HG03469 (cell line): Measurements from ENCODE around the gene PAPPA.

Source experiments
- ATAC-seq: cut with Tn5 transposase; IDR thresholded peaks from one replicate; pipeline ENCODE4 v1.9.1; 2021; ENCODE audit warnings: mild to moderate bottlenecking, moderate library complexity, moderate number of reproducible peaks; ENCODE audit not compliant: unreplicated experiment

Gene PAPPA

DNA sequence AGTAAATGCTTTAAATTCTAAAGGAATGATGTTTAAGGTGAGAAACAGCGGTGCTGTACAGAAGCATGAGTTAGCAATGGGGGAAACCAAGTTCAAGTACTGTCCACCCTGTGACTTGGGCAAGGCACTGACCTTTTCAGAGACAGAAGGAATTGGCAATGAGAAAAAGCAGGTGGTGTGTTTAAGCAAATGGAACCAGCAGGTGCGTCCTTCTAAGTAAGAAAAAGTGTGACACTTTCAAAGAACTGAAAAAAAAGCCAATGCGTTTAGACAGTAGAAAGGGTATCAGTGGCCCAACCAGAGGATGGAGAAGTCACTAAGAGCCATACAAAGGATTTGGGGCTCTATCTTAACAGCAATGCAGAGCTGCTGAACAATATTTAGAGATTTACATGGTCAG is 250.6 kb downstream of the PAPPA start:
- no peak for ATAC-seq

DNA sequence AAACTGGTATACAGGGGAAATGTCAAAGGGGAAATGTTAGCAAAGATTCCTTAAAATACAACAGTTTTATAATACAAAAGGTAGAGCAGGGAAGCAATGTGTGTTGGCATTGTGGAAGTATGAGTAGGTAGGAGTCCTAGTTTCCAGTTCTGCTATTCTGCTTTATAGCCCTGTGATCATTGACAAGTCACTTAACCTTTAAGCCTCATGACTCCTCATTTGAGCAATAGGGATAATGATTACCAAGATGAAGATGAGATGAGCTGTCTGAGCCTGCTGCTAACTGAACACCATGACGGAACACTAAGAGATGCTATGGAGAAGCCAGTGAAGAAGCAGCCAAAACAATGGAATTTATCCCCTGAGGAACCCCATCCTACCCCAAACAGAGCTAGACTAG is 251.7 kb downstream of the PAPPA start:
- no peak for ATAC-seq

DNA sequence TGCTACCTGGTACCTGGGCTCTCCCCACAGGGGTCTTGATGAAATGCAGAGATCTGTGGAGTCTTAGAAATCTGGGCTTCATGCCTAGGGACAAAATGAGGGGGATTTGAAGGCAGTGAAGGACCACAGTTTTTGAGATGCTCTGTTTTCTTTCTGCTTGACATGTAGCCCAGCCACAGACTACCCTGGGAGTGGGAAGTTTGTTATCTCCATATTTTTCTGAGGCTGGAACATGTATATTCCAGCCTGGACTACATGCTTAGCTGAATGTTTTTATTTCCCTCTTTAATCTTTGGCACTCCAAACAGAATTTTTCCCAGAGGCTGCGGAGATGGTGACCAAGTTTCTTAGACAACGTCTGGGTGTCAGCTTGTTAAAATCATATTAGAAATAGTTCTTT is 252.9 kb downstream of the PAPPA start:
- no peak for ATAC-seq

DNA sequence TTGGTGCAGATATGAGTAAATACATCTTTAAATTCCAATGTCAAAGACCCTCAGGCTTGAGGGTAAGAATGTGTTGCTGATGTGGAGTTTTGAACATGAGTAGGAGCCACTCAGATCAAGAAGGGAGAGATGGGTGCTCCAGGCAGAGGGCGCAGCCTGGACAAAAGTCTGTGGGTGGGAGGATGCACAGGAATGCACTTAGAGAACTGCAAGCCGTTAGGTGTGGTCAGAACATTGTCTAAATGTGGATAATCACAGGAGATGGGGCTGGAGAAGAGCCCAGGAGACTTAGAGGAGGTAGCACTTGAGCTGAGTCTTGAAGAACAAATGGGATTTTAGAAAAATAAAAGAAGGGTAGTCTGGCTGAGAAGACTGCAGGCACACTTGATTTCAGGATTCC is 255.5 kb downstream of the PAPPA start:
- ATAC-seq: no peak

DNA sequence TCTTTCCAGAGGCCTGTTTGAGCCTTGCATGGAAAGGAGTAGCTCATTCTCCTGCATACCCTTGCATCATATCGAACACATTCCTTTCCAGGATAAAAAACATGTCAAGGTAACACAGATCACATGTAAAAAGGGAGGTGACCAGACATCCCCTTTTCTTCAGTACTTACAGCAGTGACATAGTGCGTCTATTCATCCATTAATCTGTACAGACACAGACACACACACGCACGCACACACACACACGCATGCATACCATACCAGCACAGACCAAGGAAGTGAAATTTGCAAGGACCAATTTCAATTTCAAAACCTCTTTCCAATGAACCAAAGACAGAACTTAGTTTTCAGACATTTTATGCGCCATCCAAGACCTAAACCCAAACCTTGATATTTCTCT is 256.0 kb downstream of the PAPPA start:
- ATAC-seq: no peak

DNA sequence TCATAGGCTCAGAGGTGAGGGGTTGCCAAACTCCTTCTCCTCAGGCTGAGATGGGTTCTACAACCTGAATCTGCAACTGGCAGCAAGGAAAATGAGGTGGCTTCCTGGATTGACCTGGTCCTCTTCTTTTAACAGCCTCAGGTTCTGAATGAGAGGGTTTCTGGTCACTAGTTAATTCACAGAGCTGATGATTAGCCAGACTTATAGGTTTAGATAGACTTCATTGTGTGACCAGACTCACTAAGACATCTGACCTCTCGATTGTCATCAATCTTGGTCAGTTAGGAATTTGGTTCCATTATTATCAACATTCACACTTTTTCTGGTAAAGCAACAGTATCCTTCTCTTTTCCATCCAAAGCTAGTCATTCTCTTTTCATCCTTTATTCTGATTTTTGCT is 257.9 kb downstream of the PAPPA start:
- ATAC-seq: no peak

DNA sequence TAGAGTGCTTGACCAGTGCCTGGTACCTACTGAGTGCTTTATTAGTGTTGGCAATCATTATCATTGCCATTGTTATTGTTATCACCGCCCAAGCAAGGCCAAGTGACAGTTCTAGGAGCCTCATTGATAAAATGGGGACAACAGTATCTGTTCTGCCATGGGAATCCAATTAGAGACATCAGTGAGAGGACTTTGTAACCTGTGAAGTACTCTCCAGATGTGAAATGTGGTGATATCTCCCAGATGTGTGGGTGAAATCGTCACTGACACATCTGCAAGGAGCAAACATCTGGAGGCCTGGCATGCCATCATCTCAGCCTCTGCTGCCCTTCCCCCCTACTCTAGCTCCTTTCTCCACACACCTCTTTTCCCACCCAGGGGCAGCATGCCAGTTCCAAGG is 260.8 kb downstream of the PAPPA start:
- ATAC-seq: no peak

DNA sequence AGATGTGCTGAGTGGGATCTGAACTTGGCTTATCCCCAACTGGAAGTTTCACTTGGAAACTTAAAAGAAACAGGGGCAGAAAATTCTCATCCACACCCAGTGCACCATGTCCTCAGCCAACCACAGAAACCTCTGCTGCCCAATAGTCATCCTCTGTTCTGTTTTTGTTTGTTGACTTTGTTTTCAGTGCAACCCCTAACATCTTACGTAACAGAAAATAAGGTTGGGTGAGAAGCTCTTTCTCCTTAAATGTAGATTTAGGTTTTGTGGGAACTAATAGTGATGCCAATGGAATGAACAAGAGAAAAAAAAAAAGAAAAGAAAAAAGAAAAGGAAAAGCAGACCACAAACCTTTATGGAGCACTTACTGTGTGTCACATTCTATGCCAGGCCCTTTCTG is 262.8 kb downstream of the PAPPA start:
- ATAC-seq: no peak

DNA sequence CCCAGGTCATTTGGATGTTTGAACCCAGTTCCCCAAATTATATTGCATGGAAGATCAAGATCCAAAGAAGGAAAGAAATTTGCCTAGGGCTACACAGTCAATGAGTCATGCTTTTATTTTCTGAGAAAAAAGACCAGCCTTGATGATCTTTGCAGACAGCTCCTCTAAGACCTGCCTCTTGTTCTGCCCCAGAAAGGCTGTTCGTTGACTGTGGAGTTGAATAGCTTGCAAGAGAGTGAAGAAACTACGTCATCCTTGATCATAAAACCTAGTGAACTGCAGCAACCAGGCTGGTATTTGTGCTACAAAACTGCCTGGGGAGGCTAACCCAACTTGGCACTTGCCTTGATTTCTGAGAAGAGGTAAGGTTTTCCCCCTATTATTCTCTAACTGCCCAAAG is 263.9 kb downstream of the PAPPA start:
- no peak for ATAC-seq

DNA sequence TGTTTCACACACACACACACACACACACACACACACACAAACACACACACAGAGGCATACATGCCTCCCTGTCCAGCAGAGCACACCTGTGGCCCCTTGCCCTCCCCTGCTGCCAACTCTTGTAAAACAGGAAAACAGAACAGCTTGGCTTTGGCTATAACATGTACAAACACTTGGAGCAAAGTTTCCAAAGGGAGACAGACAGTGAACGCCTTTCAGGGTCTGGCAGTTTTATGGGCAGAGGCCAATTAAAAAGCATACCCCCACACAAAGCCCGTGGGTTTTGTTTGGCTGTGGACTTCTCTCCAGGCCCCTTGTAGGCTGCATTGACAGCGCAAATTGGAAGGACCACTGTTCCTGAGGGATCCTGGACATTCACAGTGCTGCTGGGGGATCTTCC is 265.6 kb downstream of the PAPPA start:
- ATAC-seq: no peak

DNA sequence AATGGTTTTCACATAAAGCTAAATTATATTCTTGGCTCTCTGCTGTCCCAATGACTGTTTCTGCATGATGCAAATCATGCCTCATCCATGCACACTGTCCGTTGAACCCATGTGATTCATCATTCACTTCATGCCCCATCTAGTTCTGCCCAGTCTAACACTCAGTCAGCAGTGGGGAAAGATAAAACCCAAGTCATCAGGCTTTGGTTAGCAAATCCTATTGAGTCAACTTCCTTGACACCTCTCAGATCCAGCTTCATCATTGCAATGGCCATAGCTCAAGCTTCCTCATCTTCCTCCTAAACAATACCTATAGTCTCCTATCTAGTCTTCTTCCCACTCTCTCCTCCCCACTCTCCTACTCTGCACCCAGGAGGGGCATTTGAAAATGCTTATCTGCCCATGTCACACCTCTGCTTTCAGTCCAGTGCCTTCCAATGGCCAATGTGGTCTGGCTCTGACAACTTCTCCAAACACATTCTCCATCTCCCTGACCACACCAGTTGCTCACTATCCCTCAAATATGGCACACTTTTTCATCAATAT is 267.5 kb downstream of the PAPPA start:
- no peak for ATAC-seq

DNA sequence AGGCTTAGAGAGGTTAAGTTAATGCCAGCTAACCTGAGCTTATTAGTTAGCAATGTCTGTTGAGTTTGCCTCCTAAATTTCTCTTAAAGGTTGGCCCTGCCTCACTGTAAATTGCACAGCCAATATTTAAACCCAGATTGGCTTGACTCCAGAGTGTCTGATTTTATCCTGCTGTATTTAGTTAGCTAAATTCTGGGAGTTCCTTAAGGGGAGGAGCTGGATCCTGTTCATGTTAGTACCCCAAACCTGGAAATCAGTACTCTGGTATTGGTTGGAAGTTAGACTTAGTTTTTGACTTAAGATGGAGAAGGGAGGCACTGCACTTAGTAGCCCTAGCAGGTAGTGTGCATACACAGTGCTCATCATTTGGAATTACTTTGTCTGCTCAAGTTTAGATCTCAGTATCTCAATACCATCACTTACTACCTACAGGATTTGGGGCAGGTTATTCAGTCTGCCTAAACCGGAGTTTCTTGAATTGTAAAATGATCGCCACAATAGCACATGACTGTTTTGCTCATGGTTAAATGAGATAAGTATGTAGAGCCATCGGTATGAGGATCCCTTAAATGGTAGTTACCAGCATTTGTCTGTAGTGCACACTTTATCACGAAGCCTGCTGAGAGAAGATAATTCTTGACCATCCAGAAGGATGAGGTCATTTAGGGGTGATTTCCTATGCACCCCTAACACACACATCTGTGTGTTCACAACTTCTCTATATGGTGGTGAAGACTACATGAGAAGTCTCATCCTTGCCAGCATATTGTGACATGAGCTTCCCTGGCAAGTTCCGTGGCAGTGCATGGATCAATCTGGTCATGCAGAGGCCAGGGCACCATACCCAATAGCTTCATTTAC is 268.8 kb downstream of the PAPPA start:
- no peak for ATAC-seq

DNA sequence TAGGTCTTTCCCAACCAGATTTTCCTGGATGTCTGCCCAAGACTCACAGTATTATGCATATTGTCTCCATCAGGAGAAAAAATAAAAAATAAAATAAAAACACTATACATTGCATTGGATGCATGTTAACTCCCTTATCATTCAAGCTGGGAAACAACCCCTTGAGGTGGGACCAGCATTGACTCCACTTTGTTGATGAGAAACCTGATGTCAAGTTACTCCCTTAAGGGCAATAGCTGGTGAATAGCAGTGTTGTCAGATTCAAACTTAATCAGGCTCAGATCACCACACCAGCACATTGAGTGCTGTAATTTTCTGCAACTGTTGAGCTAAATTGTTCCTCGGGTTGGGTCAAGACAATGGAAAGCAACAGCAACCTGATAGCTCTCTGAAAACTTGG is 269.6 kb downstream of the PAPPA start:
- no peak for ATAC-seq

DNA sequence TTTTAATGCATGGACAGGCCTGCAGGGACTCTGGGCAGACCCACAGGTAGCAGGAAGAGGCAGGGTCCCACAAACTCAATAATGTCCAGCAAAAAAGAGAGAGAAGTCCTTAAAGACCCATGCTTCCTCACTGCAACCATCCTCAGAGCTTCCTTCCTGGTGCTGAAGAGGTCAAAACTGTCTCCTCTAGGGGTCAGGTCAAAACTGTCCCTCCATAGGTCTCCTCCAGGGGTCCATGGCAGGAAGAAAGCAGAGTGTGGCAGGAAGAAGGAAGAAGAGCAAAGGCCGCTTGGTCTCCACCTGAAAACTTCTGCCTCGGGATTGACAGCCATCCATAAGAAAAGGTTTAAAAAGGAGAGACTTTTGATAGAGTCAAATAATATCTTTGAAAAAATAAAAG is 271.7 kb downstream of the PAPPA start:
- ATAC-seq: no peak

DNA sequence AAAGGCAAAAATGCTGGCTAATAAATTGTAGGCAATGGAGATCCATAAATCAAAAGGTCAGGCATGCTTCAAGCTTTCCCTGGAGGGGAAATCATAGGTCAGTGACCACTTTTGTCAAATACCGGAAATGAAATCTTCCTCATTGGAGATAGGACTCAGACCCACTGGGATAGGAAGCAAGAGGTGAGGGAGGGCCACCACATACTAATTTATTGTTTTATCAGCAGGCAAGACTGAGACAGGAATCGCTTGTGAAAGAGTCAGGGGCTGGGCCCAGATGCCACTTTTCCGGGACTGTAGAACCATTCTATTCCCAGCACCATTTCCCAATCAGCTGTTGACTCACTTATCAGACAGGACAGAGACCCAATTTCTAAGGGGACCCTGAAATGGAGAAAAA is 277.3 kb downstream of the PAPPA start:
- ATAC-seq: no peak

DNA sequence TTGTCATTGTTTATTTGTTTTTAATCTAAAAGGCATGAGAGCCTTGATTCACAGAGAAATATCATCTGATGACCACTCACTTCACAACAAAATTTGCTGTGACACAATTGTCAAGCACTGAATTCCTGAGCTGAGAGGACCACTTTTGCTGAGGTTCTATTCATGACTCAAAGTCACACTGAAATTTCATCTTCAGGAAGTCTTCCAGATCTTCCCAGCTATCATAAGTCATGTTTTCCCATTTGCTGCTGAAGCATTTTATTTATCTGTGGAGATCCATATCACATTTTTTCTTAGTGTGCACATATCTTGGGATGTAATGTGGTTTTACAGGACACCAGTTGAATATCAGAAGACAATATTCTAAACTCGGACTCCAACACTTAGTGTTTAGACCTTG is 278.5 kb downstream of the PAPPA start:
- ATAC-seq: no peak

DNA sequence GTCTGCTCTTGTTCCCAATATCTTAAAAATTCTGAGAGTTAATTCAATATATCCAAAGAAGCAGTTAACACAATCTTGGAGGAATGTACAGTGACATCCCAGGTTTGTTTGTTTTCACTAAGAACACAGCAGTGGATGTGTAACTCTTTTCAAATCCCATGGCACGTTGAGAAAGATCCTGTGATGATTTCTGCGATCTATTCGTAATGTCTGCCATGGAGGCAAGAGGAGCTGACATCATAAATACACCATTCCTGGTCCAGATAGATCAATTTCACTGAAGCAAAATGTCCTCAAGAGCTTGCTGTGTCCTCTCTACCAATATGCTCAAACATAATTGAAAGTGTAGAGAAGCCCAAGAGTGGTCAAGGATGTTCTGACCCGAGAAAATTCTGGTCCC is 280.7 kb downstream of the PAPPA start:
- ATAC-seq: no peak

DNA sequence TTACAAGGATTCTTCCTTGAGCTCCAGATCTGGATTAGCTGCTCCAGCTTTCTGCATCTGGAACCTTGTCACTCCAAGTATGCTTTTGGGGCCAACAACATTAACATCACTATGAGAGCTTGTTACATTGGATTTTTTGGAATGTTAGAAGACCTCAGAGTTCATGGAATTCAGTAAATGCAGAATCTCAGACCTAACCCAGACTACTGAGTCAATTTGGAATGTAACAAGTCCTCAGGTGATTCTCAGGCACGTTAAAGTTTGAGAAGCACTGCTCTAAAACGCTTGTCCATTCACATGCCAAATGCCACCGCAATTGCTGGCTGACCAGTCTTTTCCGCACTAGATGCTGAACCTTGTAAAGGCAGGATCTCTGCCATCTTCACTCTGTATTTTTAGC is 282.1 kb downstream of the PAPPA start:
- no peak for ATAC-seq

DNA sequence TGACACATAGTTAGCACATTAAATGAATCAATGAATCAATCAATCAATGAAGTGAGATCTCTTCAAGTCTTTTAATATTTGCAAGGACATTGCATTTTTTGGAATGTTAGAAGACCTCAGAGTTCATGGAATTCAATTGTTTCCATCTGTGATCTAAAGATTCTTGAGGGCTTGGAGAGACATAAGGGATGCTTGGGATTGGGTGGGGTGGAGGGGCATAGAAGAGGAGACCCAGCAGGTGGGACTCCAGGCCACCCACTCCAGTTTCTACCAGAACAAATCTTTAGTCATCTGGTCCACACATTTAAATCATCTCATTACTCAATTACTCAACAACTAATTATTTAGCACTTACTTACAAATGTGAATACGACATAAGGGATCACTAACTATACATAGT is 282.5 kb downstream of the PAPPA start:
- no peak for ATAC-seq

DNA sequence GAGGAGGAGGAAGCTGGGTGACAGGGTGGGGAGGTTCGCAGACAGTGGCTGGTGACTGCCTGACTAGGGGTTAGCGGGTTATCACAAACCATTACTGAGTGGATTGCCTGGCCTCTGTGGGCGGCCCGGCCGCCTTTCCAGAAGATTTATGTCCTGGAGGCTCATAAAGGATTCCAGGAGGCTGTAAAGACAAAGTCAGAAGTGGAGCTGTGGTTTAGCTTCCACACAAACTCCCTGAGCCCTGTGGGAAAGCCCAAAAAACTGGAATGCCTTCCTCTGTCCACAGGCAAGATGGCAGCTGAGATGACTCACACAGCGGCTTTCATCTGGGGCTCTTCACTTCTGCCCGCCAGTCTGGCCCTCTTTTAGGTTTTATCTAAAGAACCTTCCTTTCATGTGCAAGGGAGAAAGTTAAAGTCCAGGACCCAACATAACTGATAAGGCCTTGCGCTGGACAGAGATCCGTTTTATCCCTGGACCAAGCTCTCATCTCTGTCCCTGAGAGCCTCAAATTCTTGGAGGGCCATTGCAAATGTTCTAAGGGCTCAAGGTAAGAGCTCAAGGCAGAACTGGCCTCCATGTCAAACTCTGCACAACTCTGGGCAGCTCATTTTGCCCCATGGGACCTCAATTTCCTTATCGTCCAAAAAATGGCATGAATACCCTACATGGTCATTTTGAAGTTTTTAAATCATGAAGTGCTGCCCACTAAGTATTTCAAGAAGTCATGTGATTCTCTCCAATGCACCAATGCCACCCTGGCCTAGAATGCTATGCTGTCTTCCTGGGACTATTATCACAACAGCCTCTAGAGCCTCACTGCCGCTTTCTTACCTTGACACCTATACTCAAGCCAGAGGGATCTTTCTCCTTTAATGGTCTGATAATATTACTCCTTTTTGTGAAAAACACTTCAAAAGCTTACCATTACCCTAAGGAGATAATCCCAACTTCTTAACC is 284.1 kb downstream of the PAPPA start:
- no peak for ATAC-seq

DNA sequence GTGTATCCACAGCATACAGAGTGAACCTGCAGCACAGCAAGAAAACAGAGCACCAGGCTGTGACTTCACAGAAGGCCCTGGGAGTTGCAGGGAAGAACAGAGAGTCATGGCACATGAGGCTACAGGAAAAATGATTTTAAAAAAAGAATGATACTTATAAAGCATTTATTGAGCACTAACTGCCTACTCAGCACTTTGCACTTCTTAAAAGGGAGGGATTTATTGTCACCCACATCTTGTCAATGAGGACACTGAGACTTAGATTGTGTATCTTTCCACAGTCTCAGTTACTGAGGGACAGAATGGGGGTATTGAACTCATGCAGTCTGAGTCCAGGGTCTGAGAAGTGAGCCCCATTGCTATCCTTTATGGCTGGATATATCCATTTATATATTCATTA is 288.9 kb downstream of the PAPPA start:
- no peak for ATAC-seq

DNA sequence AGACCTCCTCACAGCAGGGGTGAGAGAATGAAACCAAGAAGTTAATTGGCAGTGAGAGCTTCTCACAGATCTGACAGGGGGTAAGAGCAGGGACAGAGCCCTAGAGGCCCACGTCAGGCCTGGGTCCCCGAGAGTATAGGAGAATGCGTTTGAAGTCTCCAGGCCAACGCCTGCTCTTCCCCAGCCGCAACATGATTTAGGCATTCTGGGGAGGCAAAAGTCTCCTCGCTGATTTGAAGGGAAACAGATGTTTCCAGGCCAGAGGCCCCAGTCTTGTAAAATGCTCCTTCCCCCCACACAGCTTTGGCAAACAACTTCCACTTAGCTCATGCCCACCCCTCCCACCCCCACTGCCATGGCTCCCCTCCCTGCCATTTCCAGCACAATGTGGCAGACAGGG is 294.3 kb downstream of the PAPPA start:
- ATAC-seq: no peak
